GM21381 (cell line): ENCODE results near the gene PCSK9.

Experiments used
- ATAC-seq: cut with Tn5 transposase; IDR thresholded peaks from one replicate; pipeline ENCODE4 v1.9.1; 2021; ENCODE audit warnings: mild to moderate bottlenecking, moderate library complexity; ENCODE audit not compliant: unreplicated experiment

PCSK9 gene

DNA sequence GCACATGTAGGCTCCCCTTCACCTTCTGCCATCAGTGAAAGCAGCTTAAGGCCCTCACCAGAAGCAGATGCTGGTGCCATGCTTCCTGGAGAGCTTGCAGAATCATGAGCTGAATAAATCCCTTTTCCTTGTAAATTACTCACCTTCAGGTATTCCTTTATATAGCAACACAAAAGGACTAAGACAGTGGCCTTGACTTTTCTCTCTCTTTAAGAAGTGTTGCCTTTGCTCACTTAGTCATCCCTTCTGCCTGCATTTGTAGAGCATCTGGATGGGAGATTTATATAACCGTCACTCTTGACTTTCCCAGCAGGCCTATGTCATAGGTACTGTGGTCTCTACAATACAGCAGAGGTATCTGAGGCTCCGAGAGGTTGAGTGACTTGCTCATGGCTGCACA lies 3.7 kb downstream of the PCSK9 start:
- ATAC-seq, result no peak

DNA sequence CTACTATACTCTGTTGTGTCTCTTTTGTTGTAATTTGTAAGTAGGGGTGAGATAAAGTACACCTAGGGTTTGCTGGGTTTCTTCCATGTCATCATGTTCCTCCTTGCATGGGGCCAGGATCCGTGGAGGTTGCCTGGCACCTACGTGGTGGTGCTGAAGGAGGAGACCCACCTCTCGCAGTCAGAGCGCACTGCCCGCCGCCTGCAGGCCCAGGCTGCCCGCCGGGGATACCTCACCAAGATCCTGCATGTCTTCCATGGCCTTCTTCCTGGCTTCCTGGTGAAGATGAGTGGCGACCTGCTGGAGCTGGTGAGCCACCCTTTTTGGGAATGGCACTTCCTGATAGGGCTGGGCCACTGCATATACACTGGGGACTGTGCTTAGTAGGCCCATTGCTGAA lies 4.4 kb downstream of the PCSK9 start:
- ATAC-seq, result no peak

DNA sequence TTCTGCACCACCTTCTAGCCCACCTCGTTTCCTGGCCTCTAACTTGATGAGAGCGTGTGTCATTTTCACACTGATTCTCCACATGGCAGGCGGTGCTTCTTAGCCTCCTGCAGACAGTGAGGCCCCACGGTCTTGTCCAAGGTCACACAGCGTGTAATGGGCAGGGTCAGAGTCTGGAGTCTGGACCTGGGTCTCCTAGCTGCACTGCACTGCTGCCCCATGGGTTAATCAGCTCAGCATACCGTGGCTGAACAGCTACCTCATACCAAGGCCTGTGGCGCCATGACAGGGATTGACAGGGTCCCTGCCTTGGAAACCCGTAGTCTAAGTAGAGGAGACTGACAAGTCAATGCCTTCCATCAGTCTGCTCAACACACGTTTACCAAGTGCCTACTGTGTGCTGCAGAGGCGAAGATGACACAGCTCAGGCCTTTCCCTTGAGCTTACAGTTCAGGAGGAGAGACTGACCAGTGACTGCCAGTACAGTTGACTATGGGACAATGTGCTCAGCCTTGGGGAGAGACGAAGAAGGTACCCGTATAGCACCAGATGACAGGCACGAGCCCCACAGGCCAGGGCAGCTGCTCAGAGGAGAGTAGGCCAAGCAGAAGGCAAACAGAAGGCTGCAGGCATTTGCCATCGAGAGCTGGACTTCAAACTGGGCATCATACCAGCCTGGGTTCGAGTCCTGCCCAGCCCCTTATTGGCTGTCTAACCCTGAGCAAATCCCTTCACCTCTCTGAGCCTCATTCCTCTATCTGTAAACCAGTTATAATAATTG lies 5.5 kb downstream of the PCSK9 start:
- no peak for ATAC-seq

DNA sequence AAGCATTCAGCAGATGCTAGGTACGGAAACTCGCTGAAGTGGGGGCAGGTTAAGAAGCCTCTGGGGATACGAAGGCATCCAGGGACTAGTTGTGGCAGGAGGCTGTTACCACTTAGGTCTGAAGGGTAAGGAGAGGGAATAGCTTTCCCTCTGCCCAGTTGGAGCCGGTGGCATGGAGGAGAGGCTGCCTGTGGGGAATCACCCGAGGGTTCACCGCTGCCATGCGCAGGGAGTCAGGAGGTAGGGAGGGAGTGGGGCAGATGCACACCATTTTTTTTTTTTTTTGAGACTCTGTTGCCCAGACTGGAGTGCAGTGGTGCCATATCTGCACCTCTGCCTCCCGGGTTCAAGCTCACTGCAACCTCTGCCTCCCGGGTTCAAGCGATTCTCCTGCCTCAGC lies 6.1 kb downstream of the PCSK9 start:
- ATAC-seq, result no peak

DNA sequence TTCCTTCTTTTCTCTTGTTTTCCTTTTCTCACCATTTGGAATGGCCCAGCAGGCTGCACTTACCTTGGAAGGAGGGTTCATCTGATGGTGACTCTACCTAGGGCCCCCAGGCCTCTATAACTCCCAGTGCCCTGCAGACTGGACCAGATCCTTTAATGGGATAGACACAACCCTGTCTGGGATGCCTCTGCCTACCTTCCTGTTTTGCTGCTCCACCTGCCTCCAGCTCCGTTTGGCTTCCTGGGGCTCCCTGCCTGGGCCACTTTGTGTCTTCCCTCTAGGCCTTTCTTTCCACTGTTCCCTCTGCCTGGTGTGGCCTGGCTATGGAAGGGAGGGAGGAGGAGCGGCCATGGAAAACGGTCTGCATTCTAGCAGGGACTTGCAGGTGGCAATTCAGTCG lies 7.5 kb downstream of the PCSK9 start:
- no peak for ATAC-seq

DNA sequence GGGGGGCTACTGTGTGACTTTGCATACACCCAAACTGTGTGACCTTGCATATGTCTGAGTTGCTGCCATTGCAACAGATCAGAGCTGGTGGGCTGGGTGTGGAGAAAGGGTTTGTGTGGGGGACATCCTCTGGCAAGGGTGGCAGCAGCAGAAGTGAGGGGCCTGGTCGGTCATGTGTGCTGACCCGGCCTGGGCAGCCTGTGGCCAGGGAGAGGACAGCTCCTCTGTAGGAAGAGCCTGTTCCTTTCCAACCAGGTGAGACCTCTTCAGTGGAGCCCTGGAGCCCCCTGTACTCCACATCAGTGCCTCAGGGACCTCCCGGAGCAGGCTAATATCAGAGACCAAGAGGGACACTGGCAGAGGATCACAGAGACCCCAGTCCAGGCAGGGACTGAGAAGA lies 8.3 kb downstream of the PCSK9 start:
- no peak for ATAC-seq

DNA sequence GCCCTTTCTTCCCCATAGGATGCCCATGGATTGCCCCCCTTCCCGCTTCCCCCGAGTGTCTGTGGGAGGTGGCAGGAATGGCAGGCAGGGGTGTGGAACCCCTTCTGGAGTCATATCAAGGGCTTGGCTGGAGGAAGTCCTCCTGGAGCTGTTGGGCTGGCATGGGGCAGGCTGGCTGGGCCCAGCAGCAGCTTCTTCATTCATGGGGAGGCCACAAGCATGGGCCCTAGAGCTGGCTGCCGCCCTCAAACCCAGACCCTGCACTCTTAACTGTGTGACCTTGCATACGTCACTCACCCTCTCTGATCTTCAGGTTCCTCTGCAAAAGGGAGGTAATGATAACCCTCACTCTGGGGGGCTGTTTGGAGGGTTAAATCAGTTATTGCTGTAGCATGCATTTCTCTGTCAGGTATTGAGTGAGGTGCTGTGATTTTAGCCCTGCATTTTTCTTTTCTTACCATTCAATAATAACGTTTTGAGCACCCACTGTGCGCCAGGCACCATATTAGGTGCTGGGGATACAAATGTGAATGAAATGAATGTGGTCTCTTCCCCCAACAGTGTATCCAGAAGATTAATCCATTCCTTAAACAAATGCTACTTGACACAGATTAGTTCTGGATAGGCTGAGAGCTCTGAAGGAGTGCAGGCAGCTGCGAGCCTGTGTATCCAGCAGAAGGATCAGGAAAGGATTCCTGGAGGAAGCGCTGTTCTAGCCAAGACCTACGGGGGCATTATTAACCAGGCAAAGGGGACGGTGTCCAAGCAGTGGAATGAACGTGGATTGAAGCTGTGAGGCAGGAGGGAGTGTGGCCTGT lies 9.3 kb downstream of the PCSK9 start:
- no peak for ATAC-seq

DNA sequence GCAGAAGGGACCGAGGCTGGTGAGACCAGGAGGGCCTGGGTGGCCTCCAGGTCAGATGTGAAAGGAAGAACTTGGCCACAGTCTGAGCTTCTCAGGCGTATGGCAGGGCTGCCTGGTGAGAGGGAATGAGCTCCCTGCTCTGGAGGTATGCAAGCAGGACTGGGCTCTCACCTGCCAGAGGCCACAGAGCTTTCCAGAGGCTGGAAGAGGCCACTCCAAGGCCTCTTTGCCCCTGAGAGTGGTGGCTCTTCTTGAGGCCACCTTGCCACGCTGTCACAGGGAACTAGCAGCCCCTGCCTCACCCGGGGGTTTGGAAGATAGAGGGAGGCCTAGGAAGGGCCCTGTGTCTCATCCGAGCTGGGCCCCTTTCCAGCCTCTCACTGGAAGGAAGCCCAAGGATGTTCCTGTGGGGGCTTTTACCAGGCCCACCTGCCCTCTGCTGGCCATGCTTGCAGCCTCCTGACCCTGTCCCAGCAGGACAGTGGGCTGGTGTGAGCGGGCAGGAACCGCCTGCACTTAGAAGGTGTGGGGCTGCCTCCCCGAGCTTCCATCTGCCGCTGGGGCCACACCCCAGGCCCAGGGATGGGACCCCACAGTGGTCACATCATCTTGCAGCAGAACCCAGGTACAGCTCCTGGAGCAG lies 10.0 kb downstream of the PCSK9 start:
- ATAC-seq, result no peak

DNA sequence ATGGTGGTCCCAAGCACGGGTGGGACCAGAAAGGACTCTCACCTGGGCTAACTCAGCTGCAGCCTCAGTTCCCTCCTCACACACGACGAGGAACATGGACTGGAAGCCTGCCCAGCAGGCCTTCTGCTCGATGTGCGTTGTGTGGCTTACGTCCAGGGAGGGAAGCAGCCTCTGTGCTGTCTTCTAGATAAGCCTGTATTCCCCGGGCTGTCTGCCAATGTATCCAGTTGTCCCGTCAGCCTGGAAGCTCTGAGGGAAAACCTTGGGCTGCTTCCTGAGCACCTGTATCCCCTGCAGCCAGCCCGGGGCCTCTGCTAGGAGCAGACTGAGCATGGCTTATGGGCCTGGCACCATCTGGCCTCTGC lies 10.5 kb downstream of the PCSK9 start:
- ATAC-seq, result no peak

DNA sequence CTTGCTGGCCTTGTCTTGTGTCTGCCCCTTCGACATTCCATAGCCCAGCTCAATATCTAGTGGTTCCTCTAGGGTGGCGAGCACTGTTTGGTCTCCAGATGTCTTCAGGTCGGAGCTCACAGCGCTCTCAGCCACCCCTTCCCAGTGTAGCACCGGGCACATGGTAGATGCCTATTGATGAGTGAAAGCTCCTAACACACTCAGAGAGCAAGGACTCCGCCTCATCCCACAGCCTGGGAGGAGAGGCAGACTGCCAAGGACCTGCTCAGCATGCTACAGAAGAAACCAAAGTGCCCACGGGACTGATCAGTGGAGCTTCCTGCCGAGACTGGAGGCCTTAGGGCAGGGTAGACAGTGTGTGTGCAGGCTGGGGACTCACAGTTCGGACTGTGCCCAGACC lies 10.9 kb downstream of the PCSK9 start:
- ATAC-seq, result no peak

DNA sequence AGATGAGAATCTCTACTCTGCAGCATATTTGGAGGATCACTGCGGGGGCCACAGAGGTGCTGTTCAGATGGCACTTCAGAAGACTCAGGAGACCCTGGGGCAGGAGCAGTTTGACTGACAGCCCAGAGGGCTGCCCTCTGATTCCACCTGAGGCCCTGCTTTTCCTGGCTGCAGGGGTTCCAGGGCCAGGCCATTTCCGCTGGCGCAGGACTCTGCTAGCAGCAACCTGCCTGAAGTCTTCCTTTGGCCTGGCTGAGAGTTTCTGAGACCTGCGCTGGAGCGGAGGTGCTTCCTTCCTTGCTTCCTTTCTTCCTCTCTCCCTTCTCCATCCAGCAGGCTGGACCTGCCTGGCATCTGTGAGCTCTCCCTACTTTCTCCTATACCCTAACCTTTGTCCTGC lies 11.8 kb downstream of the PCSK9 start:
- ATAC-seq, result no peak

DNA sequence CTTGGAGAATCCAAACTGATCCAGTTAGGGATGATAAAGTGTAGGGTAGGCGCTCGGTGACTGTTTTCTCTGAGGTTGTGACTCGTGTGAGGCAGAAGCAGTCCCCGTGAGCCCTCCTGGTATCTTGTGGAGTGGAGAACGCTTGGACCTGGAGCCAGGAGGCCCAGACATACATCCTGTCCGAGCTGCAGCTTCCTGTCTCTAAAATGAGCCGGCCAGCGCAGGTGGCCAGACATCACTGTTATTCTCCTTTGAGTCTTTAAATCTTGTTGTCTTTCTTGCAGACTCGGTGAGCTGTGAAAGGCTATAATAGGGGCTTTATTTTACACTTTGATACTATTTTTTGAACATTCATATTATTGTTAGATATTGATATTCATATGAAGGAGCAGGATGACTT lies 12.3 kb downstream of the PCSK9 start:
- no peak for ATAC-seq

DNA sequence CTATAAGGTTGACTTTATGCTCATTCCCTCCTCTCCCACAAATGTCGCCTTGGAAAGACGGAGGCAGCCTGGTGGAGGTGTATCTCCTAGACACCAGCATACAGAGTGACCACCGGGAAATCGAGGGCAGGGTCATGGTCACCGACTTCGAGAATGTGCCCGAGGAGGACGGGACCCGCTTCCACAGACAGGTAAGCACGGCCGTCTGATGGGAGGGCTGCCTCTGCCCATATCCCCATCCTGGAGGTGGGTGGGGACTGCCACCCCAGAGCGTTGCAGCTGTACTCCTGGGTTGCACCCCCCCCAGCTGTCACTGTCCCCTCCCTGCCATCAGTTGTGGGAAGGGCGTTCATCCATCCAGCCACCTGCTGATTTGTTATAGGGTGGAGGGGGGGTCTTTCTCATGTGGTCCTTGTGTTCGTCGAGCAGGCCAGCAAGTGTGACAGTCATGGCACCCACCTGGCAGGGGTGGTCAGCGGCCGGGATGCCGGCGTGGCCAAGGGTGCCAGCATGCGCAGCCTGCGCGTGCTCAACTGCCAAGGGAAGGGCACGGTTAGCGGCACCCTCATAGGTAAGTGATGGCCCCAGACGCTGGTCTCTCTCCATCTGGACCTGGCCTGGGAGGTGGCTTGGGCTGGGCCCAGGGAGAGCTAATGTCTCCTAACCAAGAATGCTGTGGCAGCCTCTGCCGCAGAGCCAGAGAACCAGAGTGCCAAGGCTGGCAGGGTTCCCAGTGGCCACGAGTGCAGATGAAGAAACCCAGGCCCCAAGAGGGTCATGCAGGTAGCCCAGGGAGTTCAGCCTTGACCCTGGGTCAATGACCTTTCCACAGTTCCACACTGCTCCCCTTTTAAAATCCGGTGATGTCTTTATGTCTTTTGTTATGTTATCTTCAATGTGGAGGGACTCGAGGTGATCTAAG lies 13.1 kb downstream of the PCSK9 start:
- ATAC-seq, result no peak

DNA sequence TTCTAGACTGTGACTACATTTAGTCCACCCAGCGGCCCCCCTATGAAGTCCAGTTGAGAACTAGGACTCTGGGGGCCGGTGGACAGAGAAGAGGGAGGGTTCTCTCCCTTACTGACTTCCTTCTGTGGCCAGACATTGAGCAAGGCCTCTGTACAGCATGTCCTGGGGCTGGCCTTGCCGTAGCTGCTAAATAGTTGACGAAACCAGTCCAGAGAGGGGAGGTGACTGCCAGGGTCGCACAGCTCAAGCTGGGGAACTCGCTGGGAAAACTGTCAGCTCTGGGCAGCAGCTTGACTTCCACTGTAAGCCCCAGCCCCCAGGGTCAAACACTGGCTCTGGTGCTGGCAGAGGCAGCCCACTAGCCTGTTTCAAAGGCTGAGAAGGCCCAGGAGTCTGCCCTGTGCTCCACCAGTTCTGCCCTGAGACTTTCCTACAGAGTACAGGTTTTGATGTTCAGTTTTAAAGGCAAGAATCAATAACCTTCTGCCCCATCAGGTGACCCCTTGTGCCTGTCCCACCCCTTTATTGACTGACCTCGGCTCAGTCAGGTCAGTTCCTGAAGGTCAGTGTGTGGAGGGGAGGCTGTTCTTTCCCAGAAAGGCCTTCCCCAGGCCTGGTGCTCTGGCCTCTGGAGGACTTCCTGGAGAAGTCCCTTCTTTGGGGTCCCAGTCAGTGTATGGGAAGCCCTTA lies 14.1 kb downstream of the PCSK9 start:
- no peak for ATAC-seq

DNA sequence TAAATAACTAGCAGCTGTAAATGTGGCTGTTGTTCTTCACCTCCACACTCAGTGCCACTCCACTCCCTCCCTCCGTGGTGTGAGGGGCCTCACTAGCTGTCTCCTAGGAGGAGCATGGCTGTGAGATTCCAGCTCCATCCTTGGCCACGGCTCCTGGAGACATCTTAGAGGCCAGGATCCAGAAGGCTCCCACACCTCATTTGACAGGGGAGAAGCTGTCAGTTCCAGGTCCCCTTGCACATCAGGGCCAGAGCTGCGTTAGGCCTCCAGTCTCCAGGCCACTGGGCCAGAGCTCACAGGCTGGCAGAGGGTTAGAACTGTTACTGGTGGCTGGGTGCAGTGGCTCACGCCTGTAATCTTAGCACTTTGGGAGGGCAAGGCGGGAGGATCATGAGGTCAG lies 15.0 kb downstream of the PCSK9 start:
- no peak for ATAC-seq

DNA sequence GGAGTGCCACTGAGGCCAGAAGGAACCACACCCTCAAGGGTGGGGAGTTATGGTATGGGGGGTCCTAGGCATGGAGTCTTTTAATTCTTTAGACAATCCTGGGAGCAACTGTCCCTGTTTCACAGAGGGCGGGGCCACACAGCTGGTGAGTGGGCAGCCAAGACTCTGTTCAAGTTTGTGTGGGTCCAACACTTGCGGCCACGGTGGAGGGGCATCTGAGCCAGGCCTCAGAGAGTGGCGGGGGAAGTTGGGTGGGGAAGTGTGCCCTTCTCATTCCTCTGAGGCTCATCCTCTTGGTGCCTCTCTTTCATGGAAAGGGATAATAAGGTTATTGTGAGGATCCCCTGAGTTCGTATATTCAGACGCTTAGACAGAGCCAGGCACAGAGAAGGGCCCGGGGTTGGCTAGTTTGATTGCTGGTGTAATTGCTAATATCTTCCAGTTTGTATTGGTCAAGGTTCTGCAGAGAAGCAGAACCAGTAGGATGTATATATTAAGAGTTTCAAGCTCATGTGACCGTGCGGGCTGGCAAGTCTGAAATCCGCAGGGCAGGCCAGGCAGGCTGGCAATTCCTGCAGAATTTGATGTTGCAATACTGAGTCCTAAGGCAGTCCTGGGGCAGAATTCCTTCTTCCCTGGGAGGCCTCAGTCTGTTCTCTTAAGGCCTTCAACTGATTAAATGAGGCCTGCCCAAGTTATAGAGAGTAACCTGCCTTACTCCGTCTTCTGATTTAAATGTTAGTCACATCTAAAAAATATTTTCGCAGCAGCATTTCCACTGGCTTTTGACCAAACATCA lies 15.9 kb downstream of the PCSK9 start:
- ATAC-seq, result no peak

DNA sequence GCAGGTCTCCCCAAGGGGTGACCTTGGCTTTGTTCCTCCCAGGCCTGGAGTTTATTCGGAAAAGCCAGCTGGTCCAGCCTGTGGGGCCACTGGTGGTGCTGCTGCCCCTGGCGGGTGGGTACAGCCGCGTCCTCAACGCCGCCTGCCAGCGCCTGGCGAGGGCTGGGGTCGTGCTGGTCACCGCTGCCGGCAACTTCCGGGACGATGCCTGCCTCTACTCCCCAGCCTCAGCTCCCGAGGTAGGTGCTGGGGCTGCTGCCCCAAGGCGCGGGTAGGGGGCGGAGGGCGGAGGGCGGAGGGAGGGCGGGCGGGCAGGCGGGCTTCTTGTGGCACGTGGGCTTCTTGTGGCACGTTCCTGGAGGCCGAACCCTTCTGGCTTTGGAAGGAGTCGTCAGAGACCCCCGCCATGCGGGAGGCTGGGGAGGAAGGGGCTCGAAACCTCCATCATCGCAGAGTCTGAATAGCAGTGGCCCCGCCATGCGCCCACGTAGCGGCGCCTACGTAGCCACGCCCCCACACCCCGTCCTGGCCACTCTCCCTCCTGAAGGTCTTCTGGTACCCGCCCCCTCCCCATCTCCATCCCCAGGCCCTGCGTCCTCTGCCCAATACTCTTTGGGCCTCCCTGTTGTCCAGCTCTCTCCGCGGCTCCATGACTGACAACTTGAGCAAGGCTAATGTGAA lies 16.7 kb downstream of the PCSK9 start:
- ATAC-seq, result no peak

DNA sequence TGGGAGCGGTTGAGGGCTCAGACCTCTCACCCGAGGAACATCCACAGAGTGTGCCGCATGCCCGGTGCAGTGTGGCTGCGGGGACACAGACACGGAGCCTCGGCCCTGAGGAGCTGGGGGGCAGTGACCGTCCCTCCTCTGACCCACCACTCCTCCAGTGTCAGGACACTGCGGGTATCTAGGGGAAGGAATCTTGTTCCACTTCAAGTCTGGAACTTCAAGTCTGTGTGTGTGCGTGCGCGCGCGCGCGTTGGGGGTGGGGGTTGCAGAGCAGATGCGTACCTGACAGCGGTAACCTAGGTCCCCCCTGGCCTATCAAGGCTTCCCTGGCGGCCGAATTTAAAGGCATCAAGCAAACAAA lies 17.3 kb downstream of the PCSK9 start:
- ATAC-seq, result no peak
